Colonic mucosa (tissue), 4 donors: Measurements from ENCODE around the gene CMTM7. TPM values are rescaled to one million over a fixed set of nuclear protein-coding genes. Genes with fewer than 3 reads are reported as not detected.

Experiments
- DNase-seq: peaks from one replicate; pipeline ENCODE4 v3.0.0-alpha.2; 2020
- H3K27ac ChIP-seq: fragments of 200-600 bp; one replicate; pipeline ENCODE4 v1.8.0; 2021
- H3K27me3 ChIP-seq: fragments of 200-600 bp; one replicate; pipeline ENCODE4 v1.8.0; 2021
- H3K36me3 ChIP-seq: fragments of 200-600 bp; one replicate; pipeline ENCODE4 v1.8.0; 2021
- H3K4me1 ChIP-seq: fragments of 200-600 bp; one replicate; pipeline ENCODE4 v1.8.0; 2021; ENCODE audit warnings: mild to moderate bottlenecking
- H3K4me3 ChIP-seq: fragments of 200-600 bp; one replicate; pipeline ENCODE4 v1.8.0; 2021
- H3K9ac ChIP-seq, 2 donors: one replicate each; pipeline ENCODE4 v1.7.0; 2013; ENCODE audit warnings: control low read depth in 2 of 2, low read depth in 2 of 2, low read length in 2 of 2
- H3K9me3 ChIP-seq: fragments of 200-600 bp; one replicate; pipeline ENCODE4 v1.8.0; 2021
- CTCF ChIP-seq: fragments of 200-600 bp; IDR thresholded peaks from one replicate; pipeline ENCODE4 v1.8.0; 2022; ENCODE audit warnings: antibody characterized with exemption, mild to moderate bottlenecking
- intact Hi-C: fragments of 100-400 bp; cut with DNase I; formaldehyde crosslinking; loops from one replicate; pipeline ENCODE4 v1.14.1; 2022
- total RNA-seq, 2 donors: library from RNA; stranded (reverse); fragmentation: NEBNext Ultra II Directional in 1 of 2; extraction: Animal tissue kit (Norgen Biotek cat#: 25700) in 1 of 2; gene quantifications; one replicate each; pipeline ENCODE4 v1.2.1, GENCODE V29; 2021
- donor health status: healthy.
- donor health status: DM: no; HTN: no; CAD: no.
- donor health status: DM: no; HTN: no; CAD: no.

The CMTM7 gene
- total RNA-seq, 2 donors from 2014 or later: 5.8 to 5.9 TPM

GRCh38 chr3:32500880-32501782, 109.5 kb downstream of the CMTM7 start:
- Histone ChIP-seq H3K9me3 (no peaks in the 10 kb centered on the region), H3K27ac (peak overlapping the region; percentile 98), H3K4me3 (peak overlapping the region; percentile 94), H3K36me3 (no peaks in the 10 kb centered on the region), H3K4me1 (peaks cover 9% of the 10 kb centered on the region), H3K27me3 (no peaks in the 10 kb centered on the region), H3K9ac (peak overlapping the region; percentile 12 to 82)
- no peak for TF ChIP-seq CTCF
- intact Hi-C loops: no loop called here
- DNase-seq: no peak

- intact Hi-C loops: no loop called here
- Histone ChIP-seq H3K9me3 (no peaks in the 10 kb centered on the region), H3K4me1 (peaks cover 9% of the 10 kb centered on the region)
Measured at GRCh38 chr3:32501783-32502117, 110.1 kb downstream of the CMTM7 start.

GRCh38 chr3:32502118-32502945, 110.7 kb downstream of the CMTM7 start, which contains the start of gene CMTM6:
CMTM6 (minus strand) TSS chr3:32502852; CDS start chr3:32502745, 107 bp downstream.
- intact Hi-C loops: no loop called here
- DNase-seq: peak; percentile 83
- Histone ChIP-seq H3K27me3 (no peaks in the 10 kb centered on the region), H3K9me3 (no peaks in the 10 kb centered on the region), H3K27ac (peak within 1 kb of the TSS; percentile 98), H3K36me3 (no peaks in the 10 kb centered on the region), H3K4me1 (peaks cover 9% of the 10 kb centered on the region), H3K9ac (peak within 1 kb of the TSS; percentile 82 to 93), H3K4me3 (peak within 1 kb of the TSS; percentile 94)
- TF ChIP-seq CTCF: no peak

More at GRCh38 chr3:32501783-32502117, 110.1 kb downstream of the CMTM7 start:
- H3K9ac ChIP-seq: peak overlapping the region; percentile 82 to 93
- peak overlapping the region; percentile 98 for H3K27ac ChIP-seq
- no peaks in the 10 kb centered on the region for H3K27me3 ChIP-seq
- no peak for TF ChIP-seq CTCF
- DNase-seq: no peak
- H3K4me3 ChIP-seq: peak overlapping the region; percentile 94
- H3K36me3 ChIP-seq: no peaks in the 10 kb centered on the region

GRCh38 chr3:32502946-32503286, 111.3 kb downstream of the CMTM7 start:
- intact Hi-C loops: no loop called here
- no peaks in the 10 kb centered on the region for H3K27me3 ChIP-seq
- peak overlapping the region; percentile 98 for H3K27ac ChIP-seq
- no peak for TF ChIP-seq CTCF
- no peak for DNase-seq
- no peaks in the 10 kb centered on the region for H3K9me3 ChIP-seq
- no peaks in the 10 kb centered on the region for H3K36me3 ChIP-seq
- H3K9ac ChIP-seq: peak overlapping the region in 1 of 2 donors; percentile 82
- H3K4me3 ChIP-seq: peak overlapping the region; percentile 94
- H3K4me1 ChIP-seq: peaks cover 9% of the 10 kb centered on the region

Other genes with a start within 250 kb of the CMTM7 start
- 10 to 100 TPM; 11.7 to 14.2 TPM for gene CMTM8, start 153.2 kb upstream of the CMTM7 start, total RNA-seq
- gene CMTM6, start 111.0 kb downstream of the CMTM7 start, total RNA-seq: 10 to 100 TPM; 55.3 to 73.7 TPM
- 10 to 100 TPM; 19.0 to 21.6 TPM for gene DYNC1LI1, start 179.0 kb downstream of the CMTM7 start, total RNA-seq